Neural progenitor cell (in vitro differentiated cells): ENCODE data around the gene NF2. TPM values are rescaled to one million over a fixed set of nuclear protein-coding genes. Genes with fewer than 3 reads are reported as not detected.

ENCODE experiments used
- DNase-seq: peaks from one replicate; pipeline ENCODE4 v3.0.0-alpha.2; 2016; ENCODE audit warnings: low spot score
- H2AFZ ChIP-seq: fragments of 200-600 bp; sonication (generic); replicated peaks from 2 replicates; pipeline ENCODE4 v1.6.1; 2016; ENCODE audit warnings: antibody characterized with exemption
- H3F3A ChIP-seq: fragments of 200-600 bp; sonication (generic); 2 replicates; pipeline ENCODE4 v1.6.1; 2016; ENCODE audit warnings: antibody characterized with exemption, low read depth
- H3K27ac ChIP-seq: fragments of 200-600 bp; sonication (generic); 2 replicates; pipeline ENCODE4 v1.5.1; 2016; ENCODE audit warnings: mild to moderate bottlenecking
- H3K27me3 ChIP-seq: fragments of 200-600 bp; sonication (generic); 2 replicates; pipeline ENCODE4 v1.6.1; 2016; ENCODE audit warnings: mild to moderate bottlenecking, moderate library complexity
- H3K36me3 ChIP-seq: fragments of 200-600 bp; sonication (generic); 2 replicates; pipeline ENCODE4 v1.5.1; 2016
- H3K4me1 ChIP-seq: fragments of 200-600 bp; sonication (generic); 2 replicates; pipeline ENCODE4 v1.6.1; 2016; ENCODE audit warnings: mixed run types
- H3K4me2 ChIP-seq: fragments of 200-600 bp; sonication (generic); 2 replicates; pipeline ENCODE4 v1.6.1; 2016
- H3K4me3 ChIP-seq: fragments of 200-600 bp; sonication (generic); 2 replicates; pipeline ENCODE4 v1.5.1; 2016
- H3K79me2 ChIP-seq: fragments of 200-600 bp; sonication (generic); 2 replicates; pipeline ENCODE4 v1.6.1; 2016; ENCODE audit warnings: low read depth
- H3K9ac ChIP-seq: fragments of 200-600 bp; sonication (generic); 2 replicates; pipeline ENCODE4 v1.6.1; 2016
- H3K9me3 ChIP-seq: fragments of 200-600 bp; sonication (generic); 2 replicates; pipeline ENCODE4 v1.5.1; 2016; ENCODE audit warnings: low read depth
- H4K20me1 ChIP-seq: fragments of 200-600 bp; sonication (generic); 2 replicates; pipeline ENCODE4 v1.6.1; 2016; ENCODE audit warnings: low read depth
- H3K27ac Mint-ChIP-seq: 3 replicates; pipeline ENCODE4 v1.8.0; 2021; ENCODE audit warnings: mixed read lengths
- H3K27me3 Mint-ChIP-seq: 2 replicates; pipeline ENCODE4 v1.8.0; 2022; ENCODE audit warnings: low read depth, mild to moderate bottlenecking, inconsistent platforms, moderate library complexity, mixed read lengths; ENCODE audit not compliant: insufficient read depth
- H3K36me3 Mint-ChIP-seq: 3 replicates; pipeline ENCODE4 v1.8.0; 2021; ENCODE audit warnings: mixed read lengths
- H3K4me1 Mint-ChIP-seq: 3 replicates; pipeline ENCODE4 v1.8.0; 2021; ENCODE audit warnings: mixed read lengths
- H3K4me3 Mint-ChIP-seq: 3 replicates; pipeline ENCODE4 v1.8.0; 2021; ENCODE audit warnings: mild to moderate bottlenecking, moderate library complexity, mixed read lengths
- H3K9me3 Mint-ChIP-seq: 3 replicates; pipeline ENCODE4 v1.8.0; 2020; ENCODE audit warnings: mixed read lengths
- EZH2 ChIP-seq: fragments of 200-600 bp; sonication (generic); IDR thresholded peaks from 2 replicates; pipeline ENCODE4 v1.6.1; 2017; ENCODE audit warnings: antibody characterized with exemption, mild to moderate bottlenecking, moderate library complexity
- EZH2phosphoT487 ChIP-seq: fragments of 200-600 bp; sonication (generic); IDR thresholded peaks from 2 replicates; pipeline ENCODE4 v1.6.1; 2017; ENCODE audit warnings: antibody characterized with exemption
- total RNA-seq: library from RNA; depleted of rRNA; stranded (reverse); fragments of >200 nt; gene quantifications from 2 replicates; pipeline ENCODE4 v1.2.3, GENCODE V29; 2015; ENCODE audit warnings: low replicate concordance
- TF ChIP-seq, protein P1 (sequence below): fragments of 200-600 bp; sonication (generic); IDR thresholded peaks from 2 replicates; pipeline ENCODE4 v1.5.1; 2017; ENCODE audit warnings: antibody characterized with exemption, mild to moderate bottlenecking

The NF2 gene
- total RNA-seq, 1 donor from 2014 or later: 18.7 TPM

DNA sequence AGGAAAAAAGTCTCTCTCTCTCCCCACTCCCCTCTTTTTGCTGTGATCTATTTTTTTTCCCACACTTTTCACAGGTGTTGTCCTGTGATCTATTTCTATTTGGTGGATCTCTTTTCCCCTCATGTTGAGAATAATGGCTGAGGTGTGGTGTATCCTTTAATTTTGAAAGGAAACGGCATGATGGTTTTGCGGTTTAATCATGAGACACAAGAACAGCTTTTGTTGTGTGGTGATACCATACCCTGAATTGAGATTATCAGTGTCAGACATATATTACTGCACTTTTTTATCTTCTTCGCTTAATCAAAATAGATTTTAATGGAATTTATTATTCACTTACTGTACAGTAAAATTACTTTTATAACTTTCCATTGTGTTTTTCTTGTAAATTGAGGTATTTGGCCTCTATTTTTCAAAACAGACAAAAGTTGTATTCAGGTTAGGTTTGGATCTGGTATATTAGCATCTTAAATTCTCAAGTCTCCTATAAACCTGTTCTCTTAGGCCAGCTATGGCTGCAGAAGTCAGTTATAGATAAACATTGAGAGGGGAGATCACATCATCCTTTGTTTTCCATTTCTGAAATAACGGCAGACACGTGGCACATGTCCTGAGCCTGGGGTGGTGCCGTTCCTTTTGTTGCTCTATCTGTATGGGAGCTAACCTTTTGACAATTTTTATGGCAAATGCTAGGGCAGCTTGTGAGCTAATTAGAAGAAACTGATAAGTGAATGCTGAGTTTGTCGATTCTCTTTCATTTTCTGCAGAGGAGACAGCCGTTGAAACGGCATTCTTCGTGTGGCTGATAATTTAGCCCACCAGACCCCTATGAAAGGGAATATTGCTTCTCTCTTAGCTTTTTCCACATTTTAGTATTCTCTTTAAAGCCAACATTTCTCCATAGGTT, 25.8 kb downstream of the NF2 start:
- peaks cover 9% of the 10 kb centered on the region for H4K20me1 ChIP-seq
- TF ChIP-seq, protein P1, sequence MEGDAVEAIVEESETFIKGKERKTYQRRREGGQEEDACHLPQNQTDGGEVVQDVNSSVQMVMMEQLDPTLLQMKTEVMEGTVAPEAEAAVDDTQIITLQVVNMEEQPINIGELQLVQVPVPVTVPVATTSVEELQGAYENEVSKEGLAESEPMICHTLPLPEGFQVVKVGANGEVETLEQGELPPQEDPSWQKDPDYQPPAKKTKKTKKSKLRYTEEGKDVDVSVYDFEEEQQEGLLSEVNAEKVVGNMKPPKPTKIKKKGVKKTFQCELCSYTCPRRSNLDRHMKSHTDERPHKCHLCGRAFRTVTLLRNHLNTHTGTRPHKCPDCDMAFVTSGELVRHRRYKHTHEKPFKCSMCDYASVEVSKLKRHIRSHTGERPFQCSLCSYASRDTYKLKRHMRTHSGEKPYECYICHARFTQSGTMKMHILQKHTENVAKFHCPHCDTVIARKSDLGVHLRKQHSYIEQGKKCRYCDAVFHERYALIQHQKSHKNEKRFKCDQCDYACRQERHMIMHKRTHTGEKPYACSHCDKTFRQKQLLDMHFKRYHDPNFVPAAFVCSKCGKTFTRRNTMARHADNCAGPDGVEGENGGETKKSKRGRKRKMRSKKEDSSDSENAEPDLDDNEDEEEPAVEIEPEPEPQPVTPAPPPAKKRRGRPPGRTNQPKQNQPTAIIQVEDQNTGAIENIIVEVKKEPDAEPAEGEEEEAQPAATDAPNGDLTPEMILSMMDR: no peak
- TF ChIP-seq EZH2 (no peak), EZH2phosphoT487 (no peak)
- no peak overlapping the region for H3K27ac ChIP-seq
- H3K4me1 ChIP-seq: no peaks in the 10 kb centered on the region
- H3F3A ChIP-seq: no peaks in the 10 kb centered on the region
- no peak for DNase-seq
- no peak overlapping the region for H3K9ac ChIP-seq
- no peaks in the 10 kb centered on the region for H3K27me3 ChIP-seq
- H3K4me2 ChIP-seq: no peak overlapping the region
- H3K9me3 ChIP-seq: no peaks in the 10 kb centered on the region
- H3K9me3 Mint-ChIP-seq: no peaks in the 10 kb centered on the region
- H3K4me1 Mint-ChIP-seq: peaks cover 6% of the 10 kb centered on the region
- no peak overlapping the region for H3K27ac Mint-ChIP-seq
- no peaks in the 10 kb centered on the region for H3K36me3 ChIP-seq
- H3K4me3 ChIP-seq: no peak overlapping the region
- H3K27me3 Mint-ChIP-seq: peaks cover 2% of the 10 kb centered on the region
- H3K4me3 Mint-ChIP-seq: no peak overlapping the region
- peaks cover 14% of the 10 kb centered on the region for H3K79me2 ChIP-seq
- no peaks in the 10 kb centered on the region for H3K36me3 Mint-ChIP-seq
- H2AFZ ChIP-seq: no peak overlapping the region

DNA sequence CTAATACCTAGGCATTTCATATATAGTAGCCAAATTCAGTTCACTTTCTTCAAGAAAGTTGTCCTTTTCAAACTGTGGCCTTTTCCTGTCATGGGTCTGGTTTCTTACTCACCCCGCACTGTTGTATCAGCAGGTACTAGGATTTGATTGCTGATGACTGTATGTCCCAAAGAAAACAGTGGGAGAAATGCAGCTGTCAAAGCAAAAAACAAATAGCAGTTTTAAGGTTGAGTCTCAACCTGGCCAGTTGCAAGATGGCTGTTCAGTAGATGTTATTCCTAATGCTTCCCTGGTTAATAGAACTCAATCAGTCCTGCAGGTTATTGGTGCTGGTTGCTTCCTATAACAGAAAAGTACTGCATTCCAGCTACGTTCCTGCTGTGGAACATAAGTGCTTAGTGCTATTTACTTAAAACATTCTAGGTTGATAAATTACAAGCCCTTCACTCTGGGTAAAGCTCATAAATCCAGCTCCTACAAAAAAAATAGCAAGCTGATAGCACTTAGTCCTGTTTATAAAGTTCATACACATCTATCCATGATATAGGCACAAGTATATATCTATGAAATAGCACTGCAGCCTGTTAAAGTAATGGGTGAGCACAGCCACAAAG, 26.6 kb downstream of the NF2 start:
- peaks cover 11% of the 10 kb centered on the region for H4K20me1 ChIP-seq
- H3K4me2 ChIP-seq: no peak overlapping the region
- TF ChIP-seq EZH2phosphoT487: no peak
- TF ChIP-seq EZH2: no peak
- TF ChIP-seq, protein P1: no peak
- no peaks in the 10 kb centered on the region for H3F3A ChIP-seq
- H3K4me3 ChIP-seq: no peak overlapping the region
- no peak for DNase-seq
- H3K9ac ChIP-seq: no peak overlapping the region
- Mint-ChIP-seq H3K9me3 (no peaks in the 10 kb centered on the region), H3K4me1 (peaks cover 6% of the 10 kb centered on the region), H3K27ac (no peak overlapping the region), H3K4me3 (no peak overlapping the region), H3K27me3 (no peaks in the 10 kb centered on the region), H3K36me3 (no peaks in the 10 kb centered on the region)
- no peak overlapping the region for H2AFZ ChIP-seq
- H3K9me3 ChIP-seq: no peaks in the 10 kb centered on the region
- no peaks in the 10 kb centered on the region for H3K27me3 ChIP-seq
- H3K36me3 ChIP-seq: no peaks in the 10 kb centered on the region
- H3K79me2 ChIP-seq: peaks cover 14% of the 10 kb centered on the region
- H3K27ac ChIP-seq: no peak overlapping the region
- H3K4me1 ChIP-seq: no peaks in the 10 kb centered on the region

DNA sequence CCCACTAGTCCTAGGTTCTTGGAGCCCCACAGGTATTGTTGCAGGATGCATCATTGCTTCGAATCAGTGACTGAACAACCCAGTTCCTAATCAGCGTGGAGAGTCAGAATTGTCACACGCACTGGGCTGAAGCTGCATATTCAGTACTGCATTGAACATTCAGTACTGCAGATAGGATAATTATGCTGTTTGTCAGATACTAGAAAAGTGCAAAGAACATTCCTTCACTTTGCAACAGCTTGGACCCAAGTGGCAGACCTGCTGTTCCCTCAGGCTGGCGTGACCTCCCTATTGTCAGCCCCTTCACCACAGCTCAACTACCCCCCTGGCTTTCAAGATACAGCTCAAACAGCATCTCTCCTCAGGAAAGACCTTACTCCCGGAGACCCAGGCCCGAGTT, 27.6 kb downstream of the NF2 start:
- Histone ChIP-seq H3K27ac (no peak overlapping the region), H3K36me3 (no peaks in the 10 kb centered on the region), H2AFZ (no peak overlapping the region), H3K79me2 (peaks cover 14% of the 10 kb centered on the region), H3F3A (no peaks in the 10 kb centered on the region), H4K20me1 (peaks cover 20% of the 10 kb centered on the region), H3K9ac (no peak overlapping the region), H3K4me2 (no peak overlapping the region), H3K27me3 (no peaks in the 10 kb centered on the region), H3K4me1 (no peaks in the 10 kb centered on the region), H3K4me3 (no peak overlapping the region), H3K9me3 (no peaks in the 10 kb centered on the region)
- H3K4me1 Mint-ChIP-seq: peaks cover 3% of the 10 kb centered on the region
- no peak overlapping the region for H3K27ac Mint-ChIP-seq
- H3K9me3 Mint-ChIP-seq: no peaks in the 10 kb centered on the region
- TF ChIP-seq EZH2phosphoT487 (no peak), EZH2 (no peak)
- TF ChIP-seq, protein P1: no peak
- H3K36me3 Mint-ChIP-seq: no peaks in the 10 kb centered on the region
- DNase-seq: no peak
- no peak overlapping the region for H3K4me3 Mint-ChIP-seq
- H3K27me3 Mint-ChIP-seq: no peaks in the 10 kb centered on the region
